ENCODE results near the gene DNAJA3.

The DNAJA3 gene

DNA sequence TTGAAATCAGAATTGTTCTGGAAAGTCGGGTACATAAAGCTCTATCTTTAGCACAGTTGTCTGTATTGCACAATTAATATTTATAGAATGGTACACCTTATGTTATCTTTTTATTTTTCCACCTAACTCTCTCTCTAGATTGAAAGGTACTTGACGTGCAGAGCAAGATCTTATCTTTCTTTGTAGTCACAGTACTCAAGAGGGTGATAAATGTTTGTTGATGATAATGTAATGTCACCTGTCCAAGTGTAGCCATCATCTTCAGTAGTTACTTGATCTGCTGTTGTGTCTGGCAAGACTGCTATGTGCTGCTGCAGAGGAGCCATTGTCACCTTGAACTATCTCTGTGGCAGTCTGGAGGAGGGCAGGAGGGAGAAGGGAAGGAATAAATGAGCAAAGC, 55.9 kb downstream of the DNAJA3 start:
- peak in 1 of 2 experiments; percentile 20 for DNase-seq

DNA sequence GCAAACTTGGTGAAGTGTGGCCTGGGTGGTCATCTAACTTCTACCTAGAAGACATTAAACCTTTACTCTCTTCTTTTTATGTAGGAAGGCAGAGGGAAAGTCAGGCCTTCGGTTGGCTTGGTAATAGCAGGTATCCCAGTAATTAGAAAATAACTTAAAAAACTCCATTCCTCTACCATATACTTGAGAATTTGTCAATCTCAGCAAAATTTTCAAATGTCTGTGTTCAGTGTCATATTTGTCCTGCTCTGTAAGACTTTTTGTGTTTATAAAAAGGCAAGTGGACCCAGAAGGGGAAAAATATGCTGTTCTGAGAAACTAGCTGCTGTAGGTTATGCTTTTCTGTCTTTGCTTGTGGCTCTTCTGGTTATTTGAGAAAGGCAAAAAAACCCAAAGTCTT, 56.3 kb downstream of the DNAJA3 start:
- no peak for DNase-seq

DNA sequence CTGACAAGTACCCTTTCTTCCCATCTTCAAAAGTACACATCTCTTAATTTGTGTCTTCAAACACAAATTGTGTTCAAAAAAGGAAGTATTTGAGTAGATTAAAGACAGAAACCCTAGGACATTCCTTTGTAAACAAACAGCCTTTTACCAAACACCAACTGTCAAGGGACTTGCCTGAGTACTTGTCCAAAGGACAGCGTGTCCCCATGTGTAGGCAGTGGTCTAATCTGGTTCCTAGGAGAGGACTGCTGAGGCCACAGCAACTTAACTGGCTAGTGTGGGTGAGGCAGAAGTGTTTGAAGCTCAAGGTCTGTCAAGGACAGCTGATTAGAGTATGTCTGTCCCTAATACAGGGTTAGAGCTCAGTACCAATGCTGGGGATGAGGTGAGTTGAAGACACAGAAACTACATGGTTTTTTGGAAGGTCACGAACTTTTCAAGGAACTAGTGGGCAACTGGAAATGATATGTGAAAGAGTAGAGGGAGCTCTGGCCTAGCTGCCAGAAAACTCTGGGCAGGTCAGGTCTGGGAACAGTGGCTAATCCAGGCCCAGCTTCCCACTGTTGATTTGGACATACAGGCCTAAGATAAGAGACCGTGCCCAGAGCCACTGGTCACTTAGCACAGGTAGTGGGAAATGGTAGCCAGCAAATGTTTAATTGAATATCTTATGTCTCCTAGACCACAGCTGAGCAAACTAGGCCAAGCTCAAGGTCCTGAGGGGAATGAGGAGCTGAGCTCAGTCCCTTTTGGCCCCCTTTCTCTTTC, 60.6 kb downstream of the DNAJA3 start:
- no peak for DNase-seq

DNA sequence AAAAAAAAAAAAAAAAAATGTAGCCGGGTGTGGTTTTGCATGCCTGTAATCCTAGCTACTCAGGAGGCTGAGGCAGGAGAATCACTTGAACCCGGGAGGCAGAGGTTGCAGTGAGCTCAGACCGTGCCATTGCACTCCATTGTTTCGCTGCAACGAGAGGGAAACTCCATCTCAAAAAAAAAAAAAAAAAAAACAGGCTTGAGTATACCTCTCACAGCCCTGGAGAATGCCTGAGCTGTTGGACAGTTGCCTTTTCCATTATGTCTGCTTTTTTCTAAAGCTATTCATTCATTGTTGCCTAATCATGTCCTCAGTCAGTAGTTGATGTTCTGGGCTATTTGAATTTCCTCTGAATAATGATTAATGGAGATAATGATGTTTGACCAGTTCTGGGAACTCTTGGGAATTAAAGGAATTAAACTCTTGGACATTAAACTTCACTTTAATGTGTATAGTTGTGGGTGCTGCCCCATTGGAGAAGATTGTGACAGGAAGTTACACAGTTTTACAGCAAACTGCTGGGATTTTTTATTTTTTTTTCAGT, 62.4 kb downstream of the DNAJA3 start:
- no peak for DNase-seq

DNA sequence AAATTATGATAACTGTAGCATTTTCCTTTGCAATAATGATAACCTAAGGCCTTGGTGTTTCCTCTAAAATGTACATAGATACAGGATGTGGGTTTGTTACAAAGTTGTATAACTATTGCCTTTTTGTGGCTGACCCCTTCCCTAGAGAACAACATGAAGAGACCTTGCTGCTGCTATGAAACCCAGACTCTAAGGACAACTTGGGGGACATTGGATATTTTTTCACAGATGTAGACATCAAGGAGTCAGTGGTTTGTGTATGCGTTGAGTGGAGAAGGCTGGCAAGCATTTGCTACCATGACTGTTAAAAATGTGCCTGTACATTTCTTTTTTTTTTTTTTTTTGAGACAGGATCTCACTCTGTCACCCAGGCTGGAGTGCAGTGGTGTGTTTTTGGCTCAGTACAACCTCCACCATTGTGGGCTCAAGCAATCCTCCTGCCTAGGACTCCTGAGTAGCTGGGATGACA, 62.9 kb downstream of the DNAJA3 start:
- DNase-seq: no peak

DNA sequence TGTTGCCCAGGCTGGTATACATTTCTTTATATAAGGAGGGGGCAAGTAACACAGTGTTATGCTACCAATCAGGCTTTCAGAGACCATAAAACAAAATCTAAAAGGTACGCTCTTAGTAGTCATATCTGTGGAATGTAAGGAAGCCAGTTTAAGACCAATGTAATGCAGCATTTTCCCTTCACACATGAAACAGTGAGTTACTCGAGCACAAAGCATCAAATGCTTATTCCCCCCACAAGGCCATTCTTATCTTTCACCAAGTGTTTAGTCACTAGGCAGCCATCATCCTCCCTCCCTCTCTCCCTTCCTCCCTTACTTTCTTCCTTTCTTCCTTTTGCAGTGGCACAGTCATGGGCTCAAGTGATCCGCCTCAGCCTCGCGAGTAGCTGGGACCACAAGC, 63.4 kb downstream of the DNAJA3 start:
- no peak for DNase-seq

DNA sequence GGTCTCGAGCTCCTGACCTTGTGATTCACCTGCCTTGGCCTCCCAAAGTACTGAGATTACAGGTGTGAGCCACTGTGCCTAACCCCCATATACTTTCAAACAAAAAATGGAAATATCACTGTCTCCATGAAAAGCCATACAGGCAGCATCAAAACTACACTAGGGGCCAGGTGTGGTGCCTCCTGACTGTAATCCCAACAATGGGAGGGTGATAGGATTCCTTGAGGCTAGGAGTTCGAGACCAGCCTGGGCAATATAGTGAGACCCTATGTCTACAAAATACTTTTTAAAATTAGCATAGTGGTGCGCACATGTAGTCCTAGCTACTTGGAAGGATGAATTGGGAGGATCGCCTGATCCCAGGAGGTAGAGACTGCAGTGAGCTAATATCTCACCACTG, 66.2 kb downstream of the DNAJA3 start:
- DNase-seq: no peak

DNA sequence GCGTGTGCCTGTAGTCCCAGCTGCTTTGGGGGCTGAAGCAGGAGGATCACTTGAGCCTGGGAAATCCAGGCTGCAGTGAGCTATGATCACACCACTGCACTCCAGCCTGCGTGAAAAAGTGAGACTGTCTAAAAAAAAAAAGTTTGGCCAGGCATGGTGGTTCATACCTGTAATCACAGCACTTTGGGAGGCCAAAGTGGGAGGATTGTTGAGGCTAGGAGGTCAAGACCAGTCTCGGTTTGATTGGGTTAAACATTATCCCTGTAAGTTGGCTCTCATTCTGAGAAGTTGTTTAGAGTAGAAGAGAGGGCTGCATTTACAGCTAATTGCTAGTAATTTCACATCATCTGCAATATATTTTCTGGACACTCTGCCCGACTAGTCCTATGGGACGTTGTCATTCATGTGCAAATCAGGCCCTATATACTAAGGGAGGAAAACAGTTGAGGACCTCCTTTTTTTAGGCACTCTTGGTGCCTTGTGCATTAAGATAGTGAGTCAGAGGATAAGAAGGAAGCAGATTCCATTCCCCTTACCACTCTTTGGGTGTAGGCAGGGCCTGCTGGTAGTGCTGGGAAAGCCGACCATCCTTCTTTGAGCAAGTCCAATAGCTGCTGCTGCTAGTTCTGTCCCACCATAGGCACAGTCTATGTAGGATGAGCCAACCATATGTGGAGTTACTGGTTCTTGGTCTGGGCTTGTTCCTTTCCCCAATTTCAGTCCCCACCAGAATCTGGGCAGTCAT, 69.2 kb downstream of the DNAJA3 start:
- DNase-seq: no peak

- no peak for DNase-seq
Measured at GRCh38 chr16:4495766-4496165, 70.1 kb downstream of the DNAJA3 start.

GRCh38 chr16:4496305-4496704, 70.6 kb downstream of the DNAJA3 start:
- DNase-seq: no peak

- no peak for DNase-seq
Measured at GRCh38 chr16:4498546-4499195, 73.0 kb downstream of the DNAJA3 start.

GRCh38 chr16:4499196-4499555, 73.5 kb downstream of the DNAJA3 start:
- DNase-seq: no peak

DNA sequence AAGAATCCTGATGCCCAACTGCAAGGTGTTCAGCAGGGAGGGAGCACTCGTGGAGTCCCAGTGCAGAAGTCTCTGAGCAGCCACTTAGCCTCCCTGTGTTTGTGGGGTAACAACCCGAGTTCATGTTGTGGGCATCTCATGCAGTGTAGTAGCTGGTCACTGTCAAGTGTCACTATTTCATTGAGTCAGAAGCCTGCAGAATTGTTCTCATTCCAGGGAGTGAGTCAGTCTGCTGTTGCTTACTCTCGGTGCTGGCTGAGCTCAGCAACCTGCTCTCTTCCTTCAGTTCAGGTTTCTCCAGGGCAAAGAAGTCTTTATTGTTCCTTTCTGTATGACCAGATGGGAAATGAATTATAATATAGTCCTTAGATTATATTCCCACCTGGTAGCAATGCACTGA, 74.6 kb downstream of the DNAJA3 start:
- DNase-seq: no peak

DNA sequence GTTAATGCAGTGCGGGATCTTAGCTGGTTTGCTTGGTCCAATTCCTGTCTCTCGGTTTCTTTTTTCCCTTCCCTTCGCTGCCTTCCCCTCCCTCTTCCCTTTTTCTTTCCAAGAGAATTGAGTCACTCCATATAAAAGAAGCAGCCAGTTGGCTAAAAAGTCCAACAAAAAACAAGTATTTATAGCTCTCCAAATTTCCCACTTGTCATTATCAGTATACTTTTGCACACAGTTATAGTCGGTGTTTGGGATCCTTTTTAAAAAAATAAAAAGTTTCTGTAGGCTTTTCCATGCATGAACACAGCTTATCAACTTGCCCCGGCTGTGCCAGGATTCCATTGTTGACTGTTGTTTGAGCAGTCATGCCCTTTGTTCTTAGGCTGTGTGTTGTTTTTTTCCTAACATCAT, 75.4 kb downstream of the DNAJA3 start:
- DNase-seq: no peak

- DNase-seq: no peak
Measured at GRCh38 chr16:4505356-4506147, 79.9 kb downstream of the DNAJA3 start.
